ENCODE data around the gene RAB1B. TPM values are rescaled to one million over a fixed set of nuclear protein-coding genes. Genes with fewer than 3 reads are reported as not detected.

RAB1B gene
- total and polyA plus RNA-seq, 4 donors, result 40.4 to 83.0 (median 51.3) TPM

DNA sequence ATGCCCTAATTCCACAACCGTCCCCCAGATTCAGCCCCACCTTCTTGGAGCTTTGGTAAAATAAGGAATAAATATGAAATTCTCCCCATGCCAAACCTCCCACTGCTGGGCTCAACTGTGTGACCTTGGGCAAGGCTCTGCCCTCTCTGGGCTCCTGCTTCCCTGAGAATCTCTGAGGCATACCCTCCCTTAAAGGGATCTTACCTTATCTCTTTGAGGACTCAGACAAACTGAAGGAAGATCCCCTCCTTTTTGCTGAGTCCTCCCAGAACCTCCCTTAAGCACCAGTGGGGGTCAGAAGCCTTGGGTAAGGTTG, 45.7 kb downstream of the RAB1B start:
- no peaks in the 10 kb centered on the region for H3K36me3 ChIP-seq (ENCODE audit: control insufficient read depth in 4 of 4, insufficient read depth in 3 of 4, low read depth in 1 of 4, low read length in 3 of 4)
- H3K27me3 ChIP-seq (ENCODE audit: control insufficient read depth in 4 of 4, insufficient read depth in 4 of 4, low read length in 3 of 4), result no peaks in the 10 kb centered on the region
- H3K9me3 ChIP-seq (ENCODE audit: control insufficient read depth in 4 of 4, low read length in 3 of 4), result no peaks in the 10 kb centered on the region
- TF ChIP-seq FOXA1 (IDR thresholded peaks at IDR 0.05) (no peak), FOXA2 (IDR thresholded peaks at IDR 0.05) (no peak), NR2F2 (IDR thresholded peaks at IDR 0.05) (no peak), YY1 (IDR thresholded peaks at IDR 0.05) (no peak), SP1 (IDR thresholded peaks at IDR 0.05) (no peak), GABPA (IDR thresholded peaks at IDR 0.05 in 1 of 2, conservative IDR thresholded peaks at IDR 0.05 in 1 of 2) (no peak), EGR1 (IDR thresholded peaks at IDR 0.05; ENCODE audit: low read depth in 2 of 2) (no peak), TAF1 (conservative IDR thresholded peaks at IDR 0.05) (no peak), RAD21 (IDR thresholded peaks at IDR 0.05) (no peak), RXRA (IDR thresholded peaks at IDR 0.05) (no peak), HNF4A (conservative IDR thresholded peaks at IDR 0.05) (no peak)
- TF ChIP-seq, protein P1, sequence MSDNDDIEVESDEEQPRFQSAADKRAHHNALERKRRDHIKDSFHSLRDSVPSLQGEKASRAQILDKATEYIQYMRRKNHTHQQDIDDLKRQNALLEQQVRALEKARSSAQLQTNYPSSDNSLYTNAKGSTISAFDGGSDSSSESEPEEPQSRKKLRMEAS (IDR thresholded peaks at IDR 0.05), result no peak
- TF ChIP-seq, protein P2, sequence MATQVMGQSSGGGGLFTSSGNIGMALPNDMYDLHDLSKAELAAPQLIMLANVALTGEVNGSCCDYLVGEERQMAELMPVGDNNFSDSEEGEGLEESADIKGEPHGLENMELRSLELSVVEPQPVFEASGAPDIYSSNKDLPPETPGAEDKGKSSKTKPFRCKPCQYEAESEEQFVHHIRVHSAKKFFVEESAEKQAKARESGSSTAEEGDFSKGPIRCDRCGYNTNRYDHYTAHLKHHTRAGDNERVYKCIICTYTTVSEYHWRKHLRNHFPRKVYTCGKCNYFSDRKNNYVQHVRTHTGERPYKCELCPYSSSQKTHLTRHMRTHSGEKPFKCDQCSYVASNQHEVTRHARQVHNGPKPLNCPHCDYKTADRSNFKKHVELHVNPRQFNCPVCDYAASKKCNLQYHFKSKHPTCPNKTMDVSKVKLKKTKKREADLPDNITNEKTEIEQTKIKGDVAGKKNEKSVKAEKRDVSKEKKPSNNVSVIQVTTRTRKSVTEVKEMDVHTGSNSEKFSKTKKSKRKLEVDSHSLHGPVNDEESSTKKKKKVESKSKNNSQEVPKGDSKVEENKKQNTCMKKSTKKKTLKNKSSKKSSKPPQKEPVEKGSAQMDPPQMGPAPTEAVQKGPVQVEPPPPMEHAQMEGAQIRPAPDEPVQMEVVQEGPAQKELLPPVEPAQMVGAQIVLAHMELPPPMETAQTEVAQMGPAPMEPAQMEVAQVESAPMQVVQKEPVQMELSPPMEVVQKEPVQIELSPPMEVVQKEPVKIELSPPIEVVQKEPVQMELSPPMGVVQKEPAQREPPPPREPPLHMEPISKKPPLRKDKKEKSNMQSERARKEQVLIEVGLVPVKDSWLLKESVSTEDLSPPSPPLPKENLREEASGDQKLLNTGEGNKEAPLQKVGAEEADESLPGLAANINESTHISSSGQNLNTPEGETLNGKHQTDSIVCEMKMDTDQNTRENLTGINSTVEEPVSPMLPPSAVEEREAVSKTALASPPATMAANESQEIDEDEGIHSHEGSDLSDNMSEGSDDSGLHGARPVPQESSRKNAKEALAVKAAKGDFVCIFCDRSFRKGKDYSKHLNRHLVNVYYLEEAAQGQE (IDR thresholded peaks at IDR 0.05), result no peak
- TF ChIP-seq, protein P3, sequence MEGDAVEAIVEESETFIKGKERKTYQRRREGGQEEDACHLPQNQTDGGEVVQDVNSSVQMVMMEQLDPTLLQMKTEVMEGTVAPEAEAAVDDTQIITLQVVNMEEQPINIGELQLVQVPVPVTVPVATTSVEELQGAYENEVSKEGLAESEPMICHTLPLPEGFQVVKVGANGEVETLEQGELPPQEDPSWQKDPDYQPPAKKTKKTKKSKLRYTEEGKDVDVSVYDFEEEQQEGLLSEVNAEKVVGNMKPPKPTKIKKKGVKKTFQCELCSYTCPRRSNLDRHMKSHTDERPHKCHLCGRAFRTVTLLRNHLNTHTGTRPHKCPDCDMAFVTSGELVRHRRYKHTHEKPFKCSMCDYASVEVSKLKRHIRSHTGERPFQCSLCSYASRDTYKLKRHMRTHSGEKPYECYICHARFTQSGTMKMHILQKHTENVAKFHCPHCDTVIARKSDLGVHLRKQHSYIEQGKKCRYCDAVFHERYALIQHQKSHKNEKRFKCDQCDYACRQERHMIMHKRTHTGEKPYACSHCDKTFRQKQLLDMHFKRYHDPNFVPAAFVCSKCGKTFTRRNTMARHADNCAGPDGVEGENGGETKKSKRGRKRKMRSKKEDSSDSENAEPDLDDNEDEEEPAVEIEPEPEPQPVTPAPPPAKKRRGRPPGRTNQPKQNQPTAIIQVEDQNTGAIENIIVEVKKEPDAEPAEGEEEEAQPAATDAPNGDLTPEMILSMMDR (IDR thresholded peaks at IDR 0.05; ENCODE audit: low read depth, low read length, missing input control), result no peak
- TF ChIP-seq, protein P4, sequence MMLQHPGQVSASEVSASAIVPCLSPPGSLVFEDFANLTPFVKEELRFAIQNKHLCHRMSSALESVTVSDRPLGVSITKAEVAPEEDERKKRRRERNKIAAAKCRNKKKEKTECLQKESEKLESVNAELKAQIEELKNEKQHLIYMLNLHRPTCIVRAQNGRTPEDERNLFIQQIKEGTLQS (IDR thresholded peaks at IDR 0.05), result no peak
- TF ChIP-seq, protein P5, sequence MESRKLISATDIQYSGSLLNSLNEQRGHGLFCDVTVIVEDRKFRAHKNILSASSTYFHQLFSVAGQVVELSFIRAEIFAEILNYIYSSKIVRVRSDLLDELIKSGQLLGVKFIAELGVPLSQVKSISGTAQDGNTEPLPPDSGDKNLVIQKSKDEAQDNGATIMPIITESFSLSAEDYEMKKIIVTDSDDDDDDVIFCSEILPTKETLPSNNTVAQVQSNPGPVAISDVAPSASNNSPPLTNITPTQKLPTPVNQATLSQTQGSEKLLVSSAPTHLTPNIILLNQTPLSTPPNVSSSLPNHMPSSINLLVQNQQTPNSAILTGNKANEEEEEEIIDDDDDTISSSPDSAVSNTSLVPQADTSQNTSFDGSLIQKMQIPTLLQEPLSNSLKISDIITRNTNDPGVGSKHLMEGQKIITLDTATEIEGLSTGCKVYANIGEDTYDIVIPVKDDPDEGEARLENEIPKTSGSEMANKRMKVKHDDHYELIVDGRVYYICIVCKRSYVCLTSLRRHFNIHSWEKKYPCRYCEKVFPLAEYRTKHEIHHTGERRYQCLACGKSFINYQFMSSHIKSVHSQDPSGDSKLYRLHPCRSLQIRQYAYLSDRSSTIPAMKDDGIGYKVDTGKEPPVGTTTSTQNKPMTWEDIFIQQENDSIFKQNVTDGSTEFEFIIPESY (IDR thresholded peaks at IDR 0.05), result no peak
- DNase-seq (ENCODE audit: low spot score), result no peak
- H3K27ac ChIP-seq (ENCODE audit: low read depth in 1 of 2, low read length in 2 of 2), result peak overlapping the region in 1 of 2 donors; percentile 86
- 85% methylated on average over 1 of the region's 1 CpG for WGBS
- H3K9ac ChIP-seq (ENCODE audit: low read depth in 1 of 2, low read length in 2 of 2), result no peak overlapping the region
- peaks cover 7 to 24% (median 13%) of the 10 kb centered on the region in 4 donors for H3K4me1 ChIP-seq (ENCODE audit: control insufficient read depth in 4 of 4, insufficient read depth in 4 of 4, low read length in 3 of 4)
- H3K4me3 ChIP-seq (ENCODE audit: low read depth in 1 of 3, low read length in 3 of 3), result no peak overlapping the region
